Measurements from ENCODE around the gene XPNPEP3.

The XPNPEP3 gene

GRCh38 chr22:40972587-40972986 is 115.6 kb downstream of the XPNPEP3 start:
- CTCF ChIA-PET = interaction anchor here (0.7 to 1.2 kb wide), 3 partner anchors 49 to 63 kb away, joined by 3 to 4 read pairs (median 3); no protein-coding TSS in a partner anchor
- no peaks in the 10 kb centered on the region for H3K9me3 ChIP-seq (ENCODE audit: control insufficient read depth, insufficient read depth, low read depth, low read length)

GRCh38 chr22:40973144-40973543 is 116.2 kb downstream of the XPNPEP3 start:
- CTCF ChIA-PET = interaction anchor here (0.7 to 1.0 kb wide), 3 partner anchors 17 to 623 kb away, joined by 3 read pairs; no protein-coding TSS in a partner anchor
- TF ChIP-seq SETDB1 (IDR thresholded peaks at IDR 0.05; ENCODE audit: insufficient read length, low read length) (no peak), ZXDB (tag by site-specific recombination; IDR thresholded peaks at IDR 0.05) (no peak), KLF16 (tag by site-specific recombination; IDR thresholded peaks at IDR 0.05) (no peak), ZNF202 (tag by site-specific recombination; IDR thresholded peaks at IDR 0.05; ENCODE audit: borderline replicate concordance) (no peak), FEZF1 (tag by site-specific recombination; IDR thresholded peaks at IDR 0.05) (no peak), ZBTB49 (tag by site-specific recombination; IDR thresholded peaks at IDR 0.05; ENCODE audit: low read depth) (no peak), ZNF341 (tag by site-specific recombination; IDR thresholded peaks at IDR 0.05; ENCODE audit: low read depth) (no peak)
- no peaks in the 10 kb centered on the region for H3K4me1 ChIP-seq (ENCODE audit: control insufficient read depth, insufficient read depth, low read length)

More at GRCh38 chr22:40972587-40972986, 115.6 kb downstream of the XPNPEP3 start:
- Histone ChIP-seq H3K4me3 (ENCODE audit: low read depth, low read length) (no peak overlapping the region), H3K27ac (ENCODE audit: extremely low read depth, low read depth, low read length) (no peak overlapping the region), H3K36me3 (ENCODE audit: control insufficient read depth in 2 of 2, insufficient read depth in 1 of 2, low read length in 2 of 2) (peaks cover 35 to 41% of the 10 kb centered on the region in 2 experiments), H3K4me1 (ENCODE audit: control insufficient read depth, insufficient read depth, low read length) (no peaks in the 10 kb centered on the region)
- POLR2A ChIA-PET = interaction anchor here (2.9 kb wide), 1 partner anchor 21 kb away, joined by 21 read pairs; the partner anchor contains the start of gene RBX1
- TF ChIP-seq ZNF501 (tag by site-specific recombination; IDR thresholded peaks at IDR 0.05) = no peak
- TF ChIP-seq ZNF626 (tag by site-specific recombination; IDR thresholded peaks at IDR 0.05) = no peak

DNA sequence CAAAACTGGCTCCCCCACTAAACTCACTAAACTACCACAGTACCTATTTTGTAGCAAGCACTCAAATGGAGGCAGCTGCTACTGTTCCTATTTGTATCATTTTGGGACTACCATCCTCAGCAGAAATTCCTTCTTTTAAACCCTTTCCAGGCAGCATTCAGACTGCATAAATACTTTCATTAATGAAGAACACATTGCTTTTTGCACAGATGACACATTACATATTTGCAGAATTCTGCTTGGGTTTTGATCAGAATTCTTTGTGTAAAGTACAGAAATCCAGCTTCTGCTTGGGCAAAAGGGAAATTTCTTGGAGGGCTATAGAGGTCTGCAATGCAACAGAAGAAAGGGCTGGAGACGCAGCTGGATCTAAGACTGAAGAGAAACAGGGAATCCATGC is 118.4 kb downstream of the XPNPEP3 start:
- Histone ChIP-seq H3K9me3 (ENCODE audit: control insufficient read depth, insufficient read depth, low read depth, low read length) (no peaks in the 10 kb centered on the region), H3K4me1 (ENCODE audit: control insufficient read depth, insufficient read depth, low read length) (no peaks in the 10 kb centered on the region), H3K36me3 (ENCODE audit: control insufficient read depth in 2 of 2, insufficient read depth in 1 of 2, low read length in 2 of 2) (peaks cover 7 to 21% of the 10 kb centered on the region in 2 experiments), H3K4me3 (ENCODE audit: low read depth, low read length) (no peak overlapping the region), H3K27ac (ENCODE audit: extremely low read depth, low read depth, low read length) (no peak overlapping the region)
- no peak for TF ChIP-seq ZNF830 (tag by site-specific recombination; IDR thresholded peaks at IDR 0.05; ENCODE audit: low read depth)
- TF ChIP-seq ZNF211 (tag by site-specific recombination; IDR thresholded peaks at IDR 0.05; ENCODE audit: low read depth) = no peak
- no peak for TF ChIP-seq ZNF623 (tag by site-specific recombination; IDR thresholded peaks at IDR 0.05)
- TF ChIP-seq, protein P1, sequence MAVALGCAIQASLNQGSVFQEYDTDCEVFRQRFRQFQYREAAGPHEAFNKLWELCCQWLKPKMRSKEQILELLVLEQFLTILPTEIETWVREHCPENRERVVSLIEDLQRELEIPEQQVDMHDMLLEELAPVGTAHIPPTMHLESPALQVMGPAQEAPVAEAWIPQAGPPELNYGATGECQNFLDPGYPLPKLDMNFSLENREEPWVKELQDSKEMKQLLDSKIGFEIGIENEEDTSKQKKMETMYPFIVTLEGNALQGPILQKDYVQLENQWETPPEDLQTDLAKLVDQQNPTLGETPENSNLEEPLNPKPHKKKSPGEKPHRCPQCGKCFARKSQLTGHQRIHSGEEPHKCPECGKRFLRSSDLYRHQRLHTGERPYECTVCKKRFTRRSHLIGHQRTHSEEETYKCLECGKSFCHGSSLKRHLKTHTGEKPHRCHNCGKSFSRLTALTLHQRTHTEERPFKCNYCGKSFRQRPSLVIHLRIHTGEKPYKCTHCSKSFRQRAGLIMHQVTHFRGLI (tag by site-specific recombination; IDR thresholded peaks at IDR 0.05) = no peak
- TF ChIP-seq ZNF10 (tag by site-specific recombination; IDR thresholded peaks at IDR 0.05) = no peak
- no peak for TF ChIP-seq ZNF843 (tag by site-specific recombination; IDR thresholded peaks at IDR 0.05)
- TF ChIP-seq ZNF660 (tag by site-specific recombination; IDR thresholded peaks at IDR 0.05) = no peak
- TF ChIP-seq REPIN1 (tag by site-specific recombination; IDR thresholded peaks at IDR 0.05; ENCODE audit: low read depth) = no peak
- TF ChIP-seq ZNF354C (tag by site-specific recombination; IDR thresholded peaks at IDR 0.05; ENCODE audit: borderline replicate concordance, low read depth) = no peak
- TF ChIP-seq ZNF169 (tag by site-specific recombination; IDR thresholded peaks at IDR 0.05) = no peak
- TF ChIP-seq YY1 (tag by site-specific recombination; IDR thresholded peaks at IDR 0.05) = no peak
- TF ChIP-seq ZFP41 (tag by site-specific recombination; IDR thresholded peaks at IDR 0.05; ENCODE audit: borderline replicate concordance) = no peak
- no peak for TF ChIP-seq BCL11A (tag by site-specific recombination; IDR thresholded peaks at IDR 0.05; ENCODE audit: low read depth)
- TF ChIP-seq, protein P2, sequence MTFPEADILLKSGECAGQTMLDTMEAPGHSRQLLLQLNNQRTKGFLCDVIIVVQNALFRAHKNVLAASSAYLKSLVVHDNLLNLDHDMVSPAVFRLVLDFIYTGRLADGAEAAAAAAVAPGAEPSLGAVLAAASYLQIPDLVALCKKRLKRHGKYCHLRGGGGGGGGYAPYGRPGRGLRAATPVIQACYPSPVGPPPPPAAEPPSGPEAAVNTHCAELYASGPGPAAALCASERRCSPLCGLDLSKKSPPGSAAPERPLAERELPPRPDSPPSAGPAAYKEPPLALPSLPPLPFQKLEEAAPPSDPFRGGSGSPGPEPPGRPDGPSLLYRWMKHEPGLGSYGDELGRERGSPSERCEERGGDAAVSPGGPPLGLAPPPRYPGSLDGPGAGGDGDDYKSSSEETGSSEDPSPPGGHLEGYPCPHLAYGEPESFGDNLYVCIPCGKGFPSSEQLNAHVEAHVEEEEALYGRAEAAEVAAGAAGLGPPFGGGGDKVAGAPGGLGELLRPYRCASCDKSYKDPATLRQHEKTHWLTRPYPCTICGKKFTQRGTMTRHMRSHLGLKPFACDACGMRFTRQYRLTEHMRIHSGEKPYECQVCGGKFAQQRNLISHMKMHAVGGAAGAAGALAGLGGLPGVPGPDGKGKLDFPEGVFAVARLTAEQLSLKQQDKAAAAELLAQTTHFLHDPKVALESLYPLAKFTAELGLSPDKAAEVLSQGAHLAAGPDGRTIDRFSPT (tag by site-specific recombination; IDR thresholded peaks at IDR 0.05) = no peak
- TF ChIP-seq ZNF645 (tag by site-specific recombination; IDR thresholded peaks at IDR 0.05) = no peak
- ChIA-PET POLR2A (interaction anchor here (1.0 kb wide), 1 partner anchor 24 kb away, joined by 3 read pairs; the partner anchor contains the start of gene RBX1), CTCF (interaction anchor here (0.5 to 0.6 kb wide), 2 partner anchors 83 to 1619 kb away, joined by 3 to 4 read pairs; no protein-coding TSS in a partner anchor)

More at GRCh38 chr22:40973144-40973543, 116.2 kb downstream of the XPNPEP3 start:
- POLR2A ChIA-PET = interaction anchor here (2.9 kb wide), 1 partner anchor 21 kb away, joined by 21 read pairs; the partner anchor contains the start of gene RBX1
- no peaks in the 10 kb centered on the region for H3K9me3 ChIP-seq (ENCODE audit: control insufficient read depth, insufficient read depth, low read depth, low read length)
- H3K4me3 ChIP-seq (ENCODE audit: low read depth, low read length) = no peak overlapping the region
- H3K27ac ChIP-seq (ENCODE audit: extremely low read depth, low read depth, low read length) = no peak overlapping the region
- peaks cover 29 to 37% of the 10 kb centered on the region in 2 experiments for H3K36me3 ChIP-seq (ENCODE audit: control insufficient read depth in 2 of 2, insufficient read depth in 1 of 2, low read length in 2 of 2)
